Lower lobe of right lung (tissue), 2 donors: ENCODE measurements around the gene ARL8A. TPM values are rescaled to one million over a fixed set of nuclear protein-coding genes. Genes with fewer than 3 reads are reported as not detected.

ENCODE experiments used
- ATAC-seq, 2 donors: fragments of 200-7000 bp; cut with Tn5 transposase; one replicate each; pipeline ENCODE4 v1.9.1; 2020 to 2022; ENCODE audit warnings: mild to moderate bottlenecking in 2 of 2, moderate library complexity in 2 of 2
- DNase-seq: peaks from one replicate; pipeline ENCODE4 v3.0.0-alpha.2; 2020
- H3K27ac ChIP-seq: fragments of 200-600 bp; one replicate; pipeline ENCODE4 v1.8.0; 2022
- H3K27me3 ChIP-seq: fragments of 200-600 bp; one replicate; pipeline ENCODE4 v1.8.0; 2022; ENCODE audit warnings: low read depth
- H3K36me3 ChIP-seq: fragments of 200-600 bp; one replicate; pipeline ENCODE4 v1.8.0; 2022; ENCODE audit warnings: mild to moderate bottlenecking
- H3K4me1 ChIP-seq: fragments of 200-600 bp; one replicate; pipeline ENCODE4 v1.8.0; 2022
- H3K4me3 ChIP-seq: fragments of 200-600 bp; one replicate; pipeline ENCODE4 v1.8.0; 2022; ENCODE audit warnings: mild to moderate bottlenecking
- H3K9me3 ChIP-seq: fragments of 200-600 bp; one replicate; pipeline ENCODE4 v1.8.0; 2022
- CTCF ChIP-seq: fragments of 200-600 bp; IDR thresholded peaks from one replicate; pipeline ENCODE4 v1.8.0; 2022; ENCODE audit warnings: antibody characterized with exemption, mild to moderate bottlenecking
- intact Hi-C: fragments of 100-400 bp; cut with DNase I; formaldehyde crosslinking; loops from one replicate; pipeline ENCODE4 v1.11.0; 2022
- total RNA-seq: library from RNA; stranded (reverse); fragmentation: NEBNext Ultra II Directional; extraction: Animal tissue kit (Norgen Biotek cat#: 25700); gene quantifications from one replicate; pipeline ENCODE4 v1.2.1, GENCODE V29; 2021
- donor health status: DM: no; HTN: yes; CAD: no; lungs with severe emphysema.

The ARL8A gene
- total RNA-seq, 1 donor from 2014 or later, result 98.0 TPM

DNA sequence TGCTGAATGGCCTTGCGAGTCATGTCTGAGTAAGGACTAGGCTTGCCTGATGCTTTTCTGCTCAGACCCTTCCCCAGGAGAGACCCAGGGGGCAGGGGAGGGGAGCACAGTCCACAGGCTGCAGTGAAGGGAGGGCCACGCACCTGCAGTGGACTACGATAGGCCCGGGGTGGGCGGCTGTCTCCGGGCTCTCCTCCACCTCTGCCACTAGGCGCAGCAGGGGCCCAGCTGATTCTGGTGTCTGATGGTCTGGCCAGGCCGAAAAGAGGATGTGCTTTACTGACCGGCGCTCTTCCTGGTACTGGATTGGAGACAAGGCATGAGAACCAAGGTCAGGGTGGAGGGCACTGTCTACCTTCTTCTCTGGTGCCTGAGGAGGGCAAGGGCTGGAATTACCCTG is 7.9 kb upstream of the ARL8A start:
- intact Hi-C loops, result no loop called here
- Histone ChIP-seq H3K27me3 (no peaks in the 10 kb centered on the region), H3K36me3 (no peaks in the 10 kb centered on the region), H3K4me1 (peaks cover 13% of the 10 kb centered on the region), H3K4me3 (no peak overlapping the region), H3K9me3 (no peaks in the 10 kb centered on the region), H3K27ac (no peak overlapping the region)
- DNase-seq (no peak), ATAC-seq (no peak)
- TF ChIP-seq CTCF, result no peak

GRCh38 chr1:202151045-202151444 is 6.5 kb upstream of the ARL8A start:
- ATAC-seq (no peak), DNase-seq (no peak)
- Histone ChIP-seq H3K27me3 (no peaks in the 10 kb centered on the region), H3K36me3 (no peaks in the 10 kb centered on the region), H3K27ac (no peak overlapping the region), H3K4me1 (peaks cover 13% of the 10 kb centered on the region), H3K4me3 (no peak overlapping the region), H3K9me3 (no peaks in the 10 kb centered on the region)
- TF ChIP-seq CTCF, result no peak
- intact Hi-C loops, result no loop called here

- intact Hi-C loops, result no loop called here
- ATAC-seq, result no peak
- Histone ChIP-seq H3K27me3 (no peaks in the 10 kb centered on the region), H3K27ac (no peak overlapping the region), H3K4me1 (peaks cover 15% of the 10 kb centered on the region), H3K4me3 (no peak overlapping the region), H3K9me3 (no peaks in the 10 kb centered on the region), H3K36me3 (no peaks in the 10 kb centered on the region)
- DNase-seq, result no peak
- no peak for TF ChIP-seq CTCF
Measured at GRCh38 chr1:202150602-202151001, 6.1 kb upstream of the ARL8A start.

- Histone ChIP-seq H3K4me1 (peaks cover 16% of the 10 kb centered on the region), H3K27me3 (no peaks in the 10 kb centered on the region), H3K9me3 (no peaks in the 10 kb centered on the region), H3K4me3 (no peak overlapping the region), H3K27ac (no peak overlapping the region), H3K36me3 (no peaks in the 10 kb centered on the region)
- intact Hi-C loops, result no loop called here
- TF ChIP-seq CTCF, result no peak
- DNase-seq (no peak), ATAC-seq (no peak)
Measured at GRCh38 chr1:202150187-202150586, 5.7 kb upstream of the ARL8A start.

- DNase-seq (no peak), ATAC-seq (no peak)
- Histone ChIP-seq H3K4me3 (no peak overlapping the region), H3K27me3 (no peaks in the 10 kb centered on the region), H3K36me3 (no peaks in the 10 kb centered on the region), H3K4me1 (peaks cover 12% of the 10 kb centered on the region), H3K9me3 (no peaks in the 10 kb centered on the region), H3K27ac (no peak overlapping the region)
- no peak for TF ChIP-seq CTCF
- intact Hi-C loops, result no loop called here
Measured at GRCh38 chr1:202149566-202149965, 5.0 kb upstream of the ARL8A start.

GRCh38 chr1:202148391-202148790 is 3.9 kb upstream of the ARL8A start:
- Histone ChIP-seq H3K9me3 (no peaks in the 10 kb centered on the region), H3K27me3 (no peaks in the 10 kb centered on the region), H3K4me1 (peaks cover 9% of the 10 kb centered on the region), H3K36me3 (no peaks in the 10 kb centered on the region), H3K27ac (no peak overlapping the region), H3K4me3 (no peak overlapping the region)
- ATAC-seq (no peak), DNase-seq (no peak)
- no peak for TF ChIP-seq CTCF
- intact Hi-C loops, result no loop called here
